HUDEP-2 (cell line): ENCODE results near the gene FER.
"Not testable (repeated sequence)": the region's sequence is repeated elsewhere in the genome, so short reads cannot be mapped to it uniquely, and the experiment has no call there.

ENCODE experiments used
- DNase-seq, 76 experiments: peaks; one replicate each; lab custom pipeline; 2025; ENCODE audit not compliant: unreplicated experiment in 76 of 76; lab: John Stamatoyannopoulos, UW

Gene FER

GRCh38 chr5:108866097-108866496 lies 118.4 kb downstream of the FER start:
- not testable (repeated sequence) for DNase-seq

- no peak for DNase-seq
Observed at GRCh38 chr5:108867656-108868055, 120.0 kb downstream of the FER start.

- no peak for DNase-seq
Observed at GRCh38 chr5:108869066-108869465, 121.4 kb downstream of the FER start.

- no peak for DNase-seq
Observed at GRCh38 chr5:108876451-108876850, 128.8 kb downstream of the FER start.

- no peak for DNase-seq
Observed at GRCh38 chr5:108878756-108879155, 131.1 kb downstream of the FER start.

- no peak for DNase-seq
Observed at GRCh38 chr5:108881133-108881532, 133.4 kb downstream of the FER start.

GRCh38 chr5:108884736-108885135 lies 137.0 kb downstream of the FER start:
- DNase-seq: no peak

GRCh38 chr5:108898257-108898656 lies 150.6 kb downstream of the FER start:
- DNase-seq: no peak

DNA sequence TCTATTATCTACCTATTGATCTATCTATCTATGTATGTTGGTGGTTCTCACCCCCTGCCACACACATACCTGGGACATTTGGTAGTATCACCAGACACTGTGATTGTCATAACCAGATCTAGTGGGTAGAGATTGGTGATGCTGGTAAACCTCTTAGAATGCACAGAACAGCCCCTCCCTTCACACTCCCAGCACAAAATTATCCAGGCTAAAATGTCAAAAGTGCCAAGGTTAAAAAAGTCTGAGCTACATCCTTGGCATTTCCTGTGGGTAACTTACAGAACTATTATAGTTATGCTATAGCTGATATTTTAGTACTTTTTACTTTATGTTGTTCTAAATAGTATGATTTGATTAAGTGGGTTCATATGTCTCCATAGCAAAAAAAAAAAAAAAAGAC lies 151.0 kb downstream of the FER start:
- DNase-seq: no peak

- not testable (repeated sequence) for DNase-seq
Observed at GRCh38 chr5:108899244-108899643, 151.5 kb downstream of the FER start.

- no peak for DNase-seq
Observed at GRCh38 chr5:108900668-108901067, 153.0 kb downstream of the FER start.

GRCh38 chr5:108905805-108906204 lies 158.1 kb downstream of the FER start:
- DNase-seq: no peak

- no peak for DNase-seq
Observed at GRCh38 chr5:108910627-108911026, 162.9 kb downstream of the FER start.

DNA sequence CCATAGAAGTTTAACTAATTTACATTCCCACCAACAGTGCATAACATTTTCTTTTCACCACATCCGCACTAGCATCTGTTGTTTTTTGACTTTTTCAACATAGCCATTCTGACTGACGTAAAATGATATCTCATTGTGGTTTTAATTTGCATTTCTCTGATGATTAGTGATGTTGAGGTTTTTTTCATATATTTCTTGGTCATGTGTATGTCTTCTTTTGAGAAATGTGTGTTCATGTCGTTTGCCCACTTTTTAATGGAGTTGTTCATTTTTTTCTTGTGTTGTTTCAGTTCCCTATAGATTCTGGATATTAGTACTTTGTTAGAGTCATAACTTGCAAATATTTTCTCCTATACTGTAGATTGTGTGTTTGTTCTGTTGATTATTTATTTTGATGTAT lies 163.4 kb downstream of the FER start:
- DNase-seq: no peak

DNA sequence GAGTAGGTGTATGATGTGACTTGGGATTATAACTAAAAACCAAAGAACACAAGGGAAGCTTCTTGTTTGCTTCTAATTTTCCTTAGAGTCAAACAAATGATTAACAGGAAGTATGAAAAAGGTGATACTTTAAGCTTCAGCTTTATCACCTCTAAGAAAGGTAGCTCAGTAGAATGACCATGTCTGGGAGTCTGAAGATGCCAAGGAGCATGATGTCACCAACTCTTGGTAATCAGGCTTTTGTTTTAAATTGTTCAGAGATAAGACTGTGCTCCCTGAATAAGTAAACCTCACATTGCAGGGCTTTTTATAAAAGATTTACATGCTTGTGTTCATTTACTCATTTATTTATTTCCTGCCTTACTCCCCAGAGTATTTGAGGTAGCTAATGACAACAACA lies 169.9 kb downstream of the FER start:
- DNase-seq: no peak

GRCh38 chr5:108919591-108920326 lies 172.1 kb downstream of the FER start:
- no peak for DNase-seq

DNA sequence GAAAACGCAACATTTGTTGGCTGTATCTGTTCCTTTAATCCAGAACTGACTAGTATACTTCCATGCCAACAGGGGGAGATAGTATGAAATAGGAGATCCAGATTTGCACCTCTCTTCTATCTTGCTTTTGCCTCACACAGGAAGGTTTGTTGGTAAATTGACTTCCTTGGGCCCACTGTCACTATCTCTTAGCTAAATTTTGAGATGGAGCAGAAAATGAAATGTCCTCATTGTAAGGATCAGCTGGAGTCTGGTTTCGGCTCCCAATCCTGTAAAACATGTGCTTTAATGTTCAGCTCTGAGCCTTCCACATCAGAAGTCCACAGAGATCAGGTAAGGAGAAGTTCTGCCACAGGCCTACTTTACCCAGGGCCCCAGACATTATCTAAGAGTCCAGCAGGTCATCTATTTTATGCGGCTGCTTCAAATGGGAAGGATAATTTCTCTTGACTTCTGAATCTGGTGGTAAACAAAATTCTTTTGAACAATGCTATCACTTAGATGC lies 176.8 kb downstream of the FER start:
- DNase-seq: no peak

DNA sequence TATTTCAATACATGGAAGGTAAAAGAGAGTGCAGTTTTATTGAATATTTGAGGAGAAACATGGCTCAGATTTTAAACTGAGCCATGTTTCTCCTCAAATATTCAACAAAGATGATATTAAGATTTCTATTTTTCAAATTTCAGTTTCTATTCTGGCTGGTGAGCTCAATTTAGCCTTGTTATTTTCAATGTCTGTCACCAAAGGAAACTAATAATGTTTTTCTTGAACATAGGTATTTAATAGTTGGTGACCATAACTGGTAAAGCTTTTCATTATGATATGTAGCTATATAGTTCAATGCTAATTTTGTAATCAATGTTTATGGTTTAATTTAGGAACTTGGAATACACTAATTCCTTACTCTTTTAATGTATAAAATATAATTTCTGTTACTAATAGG lies 177.4 kb downstream of the FER start:
- DNase-seq: no peak

DNA sequence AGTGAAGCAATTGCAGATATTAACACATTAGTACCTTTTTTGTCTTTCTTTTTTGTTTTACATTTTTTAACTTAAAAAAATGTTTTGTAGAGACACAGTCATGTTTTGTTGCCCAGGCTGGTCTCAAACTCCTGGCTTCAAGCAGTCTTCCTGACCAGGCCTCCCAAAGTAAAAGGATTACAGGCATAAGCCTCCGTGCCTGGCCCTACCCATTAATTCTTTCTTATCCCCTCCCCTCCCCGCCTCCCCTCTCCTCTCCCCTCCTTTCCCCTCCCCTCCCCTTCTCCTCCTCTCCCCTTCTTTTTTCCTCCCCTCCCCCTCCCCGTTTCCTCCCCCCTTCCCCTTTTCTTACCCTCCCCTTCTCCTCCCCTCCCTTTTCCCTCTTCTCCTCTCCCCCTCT lies 182.4 kb downstream of the FER start:
- DNase-seq: no peak

GRCh38 chr5:108935611-108936010 lies 187.9 kb downstream of the FER start:
- DNase-seq: no peak

- DNase-seq: no peak
Observed at GRCh38 chr5:108937221-108937620, 189.5 kb downstream of the FER start.

- no peak for DNase-seq
Observed at GRCh38 chr5:108940506-108940905, 192.8 kb downstream of the FER start.

DNA sequence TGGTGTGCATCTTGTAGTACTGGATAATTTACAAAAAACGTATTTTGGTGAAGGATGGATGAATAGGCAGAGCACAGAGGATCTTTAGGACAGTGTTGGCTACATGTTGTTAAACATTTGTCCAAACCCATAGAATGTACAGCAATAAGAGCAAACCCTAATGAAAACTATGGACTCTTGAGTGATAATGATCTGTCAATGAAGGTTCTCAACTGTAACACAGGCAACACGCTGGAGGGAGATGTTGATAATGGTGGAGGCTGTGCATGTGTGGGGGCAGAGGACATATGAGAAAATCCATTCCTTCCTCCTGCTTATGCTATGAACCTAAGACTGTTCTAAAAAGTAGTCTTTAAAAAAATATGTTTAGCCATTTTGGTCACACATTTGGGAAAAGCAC lies 194.0 kb downstream of the FER start:
- no peak for DNase-seq
